ENCODE data around the gene CFAP90. TPM values are rescaled to one million over a fixed set of nuclear protein-coding genes. Genes with fewer than 3 reads are reported as not detected.

Gene CFAP90
- polyA plus RNA-seq, 1 donor from 2014 or later = 0.45 TPM

DNA sequence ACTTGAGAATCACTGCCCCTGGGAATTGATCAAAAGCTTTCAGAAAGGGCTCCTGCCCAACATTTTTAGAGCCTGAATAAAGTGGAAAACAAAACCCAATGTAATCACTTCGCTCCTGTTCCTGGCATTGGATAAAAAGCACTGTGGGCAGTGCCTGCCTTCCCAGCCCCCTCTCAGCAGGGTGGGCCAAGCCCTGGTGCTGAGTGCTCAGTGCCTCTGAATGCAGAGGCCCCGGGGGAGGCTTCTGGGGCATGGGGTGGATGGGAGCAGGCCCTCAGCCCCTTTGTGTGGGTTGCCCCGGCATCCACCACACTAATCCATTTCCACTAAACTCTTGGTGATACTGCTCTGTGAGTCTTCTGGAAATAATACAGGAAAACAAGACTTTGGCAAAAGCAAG, 55.6 kb downstream of the CFAP90 start:
- TF ChIP-seq, protein P1, sequence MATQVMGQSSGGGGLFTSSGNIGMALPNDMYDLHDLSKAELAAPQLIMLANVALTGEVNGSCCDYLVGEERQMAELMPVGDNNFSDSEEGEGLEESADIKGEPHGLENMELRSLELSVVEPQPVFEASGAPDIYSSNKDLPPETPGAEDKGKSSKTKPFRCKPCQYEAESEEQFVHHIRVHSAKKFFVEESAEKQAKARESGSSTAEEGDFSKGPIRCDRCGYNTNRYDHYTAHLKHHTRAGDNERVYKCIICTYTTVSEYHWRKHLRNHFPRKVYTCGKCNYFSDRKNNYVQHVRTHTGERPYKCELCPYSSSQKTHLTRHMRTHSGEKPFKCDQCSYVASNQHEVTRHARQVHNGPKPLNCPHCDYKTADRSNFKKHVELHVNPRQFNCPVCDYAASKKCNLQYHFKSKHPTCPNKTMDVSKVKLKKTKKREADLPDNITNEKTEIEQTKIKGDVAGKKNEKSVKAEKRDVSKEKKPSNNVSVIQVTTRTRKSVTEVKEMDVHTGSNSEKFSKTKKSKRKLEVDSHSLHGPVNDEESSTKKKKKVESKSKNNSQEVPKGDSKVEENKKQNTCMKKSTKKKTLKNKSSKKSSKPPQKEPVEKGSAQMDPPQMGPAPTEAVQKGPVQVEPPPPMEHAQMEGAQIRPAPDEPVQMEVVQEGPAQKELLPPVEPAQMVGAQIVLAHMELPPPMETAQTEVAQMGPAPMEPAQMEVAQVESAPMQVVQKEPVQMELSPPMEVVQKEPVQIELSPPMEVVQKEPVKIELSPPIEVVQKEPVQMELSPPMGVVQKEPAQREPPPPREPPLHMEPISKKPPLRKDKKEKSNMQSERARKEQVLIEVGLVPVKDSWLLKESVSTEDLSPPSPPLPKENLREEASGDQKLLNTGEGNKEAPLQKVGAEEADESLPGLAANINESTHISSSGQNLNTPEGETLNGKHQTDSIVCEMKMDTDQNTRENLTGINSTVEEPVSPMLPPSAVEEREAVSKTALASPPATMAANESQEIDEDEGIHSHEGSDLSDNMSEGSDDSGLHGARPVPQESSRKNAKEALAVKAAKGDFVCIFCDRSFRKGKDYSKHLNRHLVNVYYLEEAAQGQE (IDR thresholded peaks at IDR 0.05; ENCODE audit: borderline replicate concordance) = no peak
- TF ChIP-seq, protein P2, sequence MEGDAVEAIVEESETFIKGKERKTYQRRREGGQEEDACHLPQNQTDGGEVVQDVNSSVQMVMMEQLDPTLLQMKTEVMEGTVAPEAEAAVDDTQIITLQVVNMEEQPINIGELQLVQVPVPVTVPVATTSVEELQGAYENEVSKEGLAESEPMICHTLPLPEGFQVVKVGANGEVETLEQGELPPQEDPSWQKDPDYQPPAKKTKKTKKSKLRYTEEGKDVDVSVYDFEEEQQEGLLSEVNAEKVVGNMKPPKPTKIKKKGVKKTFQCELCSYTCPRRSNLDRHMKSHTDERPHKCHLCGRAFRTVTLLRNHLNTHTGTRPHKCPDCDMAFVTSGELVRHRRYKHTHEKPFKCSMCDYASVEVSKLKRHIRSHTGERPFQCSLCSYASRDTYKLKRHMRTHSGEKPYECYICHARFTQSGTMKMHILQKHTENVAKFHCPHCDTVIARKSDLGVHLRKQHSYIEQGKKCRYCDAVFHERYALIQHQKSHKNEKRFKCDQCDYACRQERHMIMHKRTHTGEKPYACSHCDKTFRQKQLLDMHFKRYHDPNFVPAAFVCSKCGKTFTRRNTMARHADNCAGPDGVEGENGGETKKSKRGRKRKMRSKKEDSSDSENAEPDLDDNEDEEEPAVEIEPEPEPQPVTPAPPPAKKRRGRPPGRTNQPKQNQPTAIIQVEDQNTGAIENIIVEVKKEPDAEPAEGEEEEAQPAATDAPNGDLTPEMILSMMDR (IDR thresholded peaks at IDR 0.05; ENCODE audit: poor library complexity, severe bottlenecking) = no peak
- TF ChIP-seq MXI1 (conservative IDR thresholded peaks at IDR 0.05; ENCODE audit: poor library complexity, severe bottlenecking) (no peak), SMC3 (conservative IDR thresholded peaks at IDR 0.05; ENCODE audit: poor library complexity) (no peak), TAF1 (IDR thresholded peaks at IDR 0.05; ENCODE audit: low read depth) (no peak), EP300 (conservative IDR thresholded peaks at IDR 0.05; ENCODE audit: poor library complexity, severe bottlenecking) (no peak), POLR2AphosphoS5 (IDR thresholded peaks at IDR 0.05) (no peak), EZH2 (IDR thresholded peaks at IDR 0.05; ENCODE audit: borderline replicate concordance, insufficient read depth, low read length, poor library complexity, severe bottlenecking) (no peak), RAD21 (conservative IDR thresholded peaks at IDR 0.05) (no peak)
- H3K9ac ChIP-seq (ENCODE audit: low read length) = no peak overlapping the region
- no peak overlapping the region for H3K4me3 ChIP-seq (ENCODE audit: low read length)
- no peaks in the 10 kb centered on the region for H3K27me3 ChIP-seq (ENCODE audit: insufficient read depth, low read depth, low read length)
- H3K79me2 ChIP-seq (replicated peaks; ENCODE audit: insufficient read depth, low read length) = no peaks in the 10 kb centered on the region
- H2AFZ ChIP-seq (ENCODE audit: low read depth, low read length) = no peak overlapping the region
- H4K20me1 ChIP-seq (ENCODE audit: insufficient read depth) = no peaks in the 10 kb centered on the region
- H3K9me2 ChIP-seq (ENCODE audit: insufficient read depth, low read length) = no peaks in the 10 kb centered on the region
- no peaks in the 10 kb centered on the region for H3F3A ChIP-seq (ENCODE audit: insufficient read depth, low read length, poor library complexity, severe bottlenecking)
- H3K36me3 ChIP-seq (ENCODE audit: insufficient read depth, low read length) = no peaks in the 10 kb centered on the region
- H3K9me3 ChIP-seq (ENCODE audit: low read length) = no peaks in the 10 kb centered on the region
- no peak overlapping the region for H3K4me2 ChIP-seq (ENCODE audit: low read length)
- no peak overlapping the region for H3K27ac ChIP-seq (ENCODE audit: low read length)

DNA sequence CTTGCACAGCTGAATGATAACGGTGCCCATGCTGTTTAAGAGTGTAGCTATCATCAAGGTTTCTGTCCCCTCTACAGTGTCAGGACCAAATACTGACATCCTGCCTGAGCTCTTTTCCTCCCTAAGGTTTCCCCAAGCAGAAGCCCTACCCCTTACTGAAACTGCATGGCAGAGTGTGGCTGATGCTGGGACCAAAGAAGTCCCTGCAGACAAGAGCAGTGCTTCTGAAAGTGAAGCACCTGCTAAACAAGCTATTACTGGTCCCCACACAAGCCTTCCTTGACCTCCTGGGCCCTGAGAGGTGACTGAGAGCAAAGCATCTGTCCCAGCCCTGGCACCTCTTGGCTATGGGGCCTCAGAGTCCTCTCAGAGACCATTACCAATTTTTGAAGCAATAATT, 56.1 kb downstream of the CFAP90 start:
- H3K9me2 ChIP-seq (ENCODE audit: insufficient read depth, low read length) = no peaks in the 10 kb centered on the region
- no peaks in the 10 kb centered on the region for H3K9me3 ChIP-seq (ENCODE audit: low read length)
- no peak overlapping the region for H3K9ac ChIP-seq (ENCODE audit: low read length)
- H3F3A ChIP-seq (ENCODE audit: insufficient read depth, low read length, poor library complexity, severe bottlenecking) = no peaks in the 10 kb centered on the region
- H3K4me2 ChIP-seq (ENCODE audit: low read length) = no peak overlapping the region
- TF ChIP-seq MXI1 (conservative IDR thresholded peaks at IDR 0.05; ENCODE audit: poor library complexity, severe bottlenecking) (no peak), TAF1 (IDR thresholded peaks at IDR 0.05; ENCODE audit: low read depth) (no peak), RAD21 (conservative IDR thresholded peaks at IDR 0.05) (no peak), POLR2AphosphoS5 (IDR thresholded peaks at IDR 0.05) (no peak), EP300 (conservative IDR thresholded peaks at IDR 0.05; ENCODE audit: poor library complexity, severe bottlenecking) (no peak), SMC3 (conservative IDR thresholded peaks at IDR 0.05; ENCODE audit: poor library complexity) (no peak), EZH2 (IDR thresholded peaks at IDR 0.05; ENCODE audit: borderline replicate concordance, insufficient read depth, low read length, poor library complexity, severe bottlenecking) (no peak)
- TF ChIP-seq, protein P1 (IDR thresholded peaks at IDR 0.05; ENCODE audit: borderline replicate concordance) = no peak
- H2AFZ ChIP-seq (ENCODE audit: low read depth, low read length) = no peak overlapping the region
- no peaks in the 10 kb centered on the region for H3K36me3 ChIP-seq (ENCODE audit: insufficient read depth, low read length)
- no peaks in the 10 kb centered on the region for H3K27me3 ChIP-seq (ENCODE audit: insufficient read depth, low read depth, low read length)
- H3K4me3 ChIP-seq (ENCODE audit: low read length) = no peak overlapping the region
- no peaks in the 10 kb centered on the region for H3K79me2 ChIP-seq (replicated peaks; ENCODE audit: insufficient read depth, low read length)
- no peaks in the 10 kb centered on the region for H4K20me1 ChIP-seq (ENCODE audit: insufficient read depth)
- H3K27ac ChIP-seq (ENCODE audit: low read length) = no peak overlapping the region

Data from neural cell (in vitro differentiated cells).